ENCODE measurements around the gene KRTAP19-4.

The KRTAP19-4 gene

DNA sequence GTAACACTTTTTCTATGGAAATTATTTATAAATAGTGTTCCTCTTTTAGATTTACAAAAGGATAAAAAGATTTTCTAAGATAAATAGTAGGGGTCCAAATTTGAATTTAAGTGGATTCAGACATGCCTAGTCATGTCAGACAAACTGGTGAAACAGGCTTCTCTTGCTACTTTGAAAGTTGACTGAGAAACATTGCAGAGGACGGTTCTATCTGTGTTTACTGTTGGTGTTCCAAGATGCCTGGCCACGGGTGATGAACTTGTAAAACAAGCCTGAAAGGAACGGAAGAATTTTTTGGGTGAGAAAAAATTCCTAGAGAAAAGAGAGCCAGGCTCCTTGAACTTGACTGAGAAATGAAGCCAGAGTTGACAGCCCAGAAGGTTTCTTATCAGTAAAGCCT is 19.0 kb downstream of the KRTAP19-4 start:
- H3K4ac ChIP-seq (ENCODE audit: low read depth, low read length): no peak overlapping the region
- no CpG with 5 or more reads among the region's 3 CpGs for WGBS (ENCODE audit: extremely low coverage, insufficient coverage, insufficient read length)
- no peaks in the 10 kb centered on the region for H3K79me2 ChIP-seq (ENCODE audit: control insufficient read depth, insufficient read depth, low read length, poor library complexity)
- no peaks in the 10 kb centered on the region for H3K79me1 ChIP-seq (ENCODE audit: low read length)
- H2AFZ ChIP-seq (ENCODE audit: insufficient read depth, low read length, poor library complexity): no peak overlapping the region
- H3K27me3 ChIP-seq (ENCODE audit: insufficient read depth, low read length): no peaks in the 10 kb centered on the region
- no peaks in the 10 kb centered on the region for H3K4me1 ChIP-seq (ENCODE audit: control insufficient read depth in 1 of 2, insufficient read depth in 2 of 2, low read length in 2 of 2)
- H2BK12ac ChIP-seq (ENCODE audit: low read length): no peak overlapping the region
- H3K27ac ChIP-seq (ENCODE audit: low read depth, low read length): no peak overlapping the region
- no peak overlapping the region for H2BK120ac ChIP-seq (ENCODE audit: insufficient read depth, low read length, poor library complexity)
- H2BK5ac ChIP-seq (ENCODE audit: low read depth, low read length, poor library complexity): no peak overlapping the region
- no peak overlapping the region for H2AK5ac ChIP-seq (ENCODE audit: low read length)
- no peak overlapping the region for H4K8ac ChIP-seq (ENCODE audit: low read depth, low read length)
- no peak overlapping the region for H3K4me3 ChIP-seq (ENCODE audit: low read depth, low read length)
- no peak overlapping the region for H4K12ac ChIP-seq (ENCODE audit: low read depth, low read length)
- no peaks in the 10 kb centered on the region for H3K36me3 ChIP-seq (ENCODE audit: control insufficient read depth in 1 of 2, insufficient read depth in 2 of 2, low read length in 2 of 2)
- H3K9ac ChIP-seq (ENCODE audit: low read length): no peak overlapping the region
- H3K18ac ChIP-seq (ENCODE audit: low read length): no peak overlapping the region
- H3K14ac ChIP-seq (ENCODE audit: low read length): no peak overlapping the region
- no peak overlapping the region for H3K4me2 ChIP-seq (ENCODE audit: low read length)
- peak in 1 of 2 donors; percentile 3 for DNase-seq
- no peaks in the 10 kb centered on the region for H3K9me3 ChIP-seq (ENCODE audit: insufficient read depth, low read depth, low read length)
- H4K91ac ChIP-seq (ENCODE audit: low read depth, low read length): no peak overlapping the region
- no peak overlapping the region for H3K23ac ChIP-seq (ENCODE audit: low read length)

GRCh38 chr21:30468900-30469714 is 27.9 kb downstream of the KRTAP19-4 start:
- H2BK12ac ChIP-seq (ENCODE audit: low read length): no peak overlapping the region
- H3K4me2 ChIP-seq (ENCODE audit: low read length): no peak overlapping the region
- H3K27ac ChIP-seq (ENCODE audit: low read depth, low read length): no peak overlapping the region
- H4K8ac ChIP-seq (ENCODE audit: low read depth, low read length): no peak overlapping the region
- H2BK120ac ChIP-seq (ENCODE audit: insufficient read depth, low read length, poor library complexity): no peak overlapping the region
- H3K4me3 ChIP-seq (ENCODE audit: low read depth, low read length): no peak overlapping the region
- H4K12ac ChIP-seq (ENCODE audit: low read depth, low read length): no peak overlapping the region
- H2AK5ac ChIP-seq (ENCODE audit: low read length): no peak overlapping the region
- H3K18ac ChIP-seq (ENCODE audit: low read length): no peak overlapping the region
- no peak overlapping the region for H3K23ac ChIP-seq (ENCODE audit: low read length)
- WGBS (ENCODE audit: extremely low coverage, insufficient coverage, insufficient read length): no CpG with 5 or more reads among the region's 6 CpGs
- H3K79me2 ChIP-seq (ENCODE audit: control insufficient read depth, insufficient read depth, low read length, poor library complexity): no peaks in the 10 kb centered on the region
- no peaks in the 10 kb centered on the region for H3K4me1 ChIP-seq (ENCODE audit: control insufficient read depth in 1 of 2, insufficient read depth in 2 of 2, low read length in 2 of 2)
- no peaks in the 10 kb centered on the region for H3K79me1 ChIP-seq (ENCODE audit: low read length)
- H3K4ac ChIP-seq (ENCODE audit: low read depth, low read length): no peak overlapping the region
- no peak for DNase-seq
- no peak overlapping the region for H4K91ac ChIP-seq (ENCODE audit: low read depth, low read length)
- no peaks in the 10 kb centered on the region for H3K27me3 ChIP-seq (ENCODE audit: insufficient read depth, low read length)
- H3K9ac ChIP-seq (ENCODE audit: low read length): no peak overlapping the region
- H2AFZ ChIP-seq (ENCODE audit: insufficient read depth, low read length, poor library complexity): no peak overlapping the region
- H3K14ac ChIP-seq (ENCODE audit: low read length): no peak overlapping the region
- no peak overlapping the region for H2BK5ac ChIP-seq (ENCODE audit: low read depth, low read length, poor library complexity)
- no peaks in the 10 kb centered on the region for H3K36me3 ChIP-seq (ENCODE audit: control insufficient read depth in 1 of 2, insufficient read depth in 2 of 2, low read length in 2 of 2)
- no peaks in the 10 kb centered on the region for H3K9me3 ChIP-seq (ENCODE audit: insufficient read depth, low read depth, low read length)

DNA sequence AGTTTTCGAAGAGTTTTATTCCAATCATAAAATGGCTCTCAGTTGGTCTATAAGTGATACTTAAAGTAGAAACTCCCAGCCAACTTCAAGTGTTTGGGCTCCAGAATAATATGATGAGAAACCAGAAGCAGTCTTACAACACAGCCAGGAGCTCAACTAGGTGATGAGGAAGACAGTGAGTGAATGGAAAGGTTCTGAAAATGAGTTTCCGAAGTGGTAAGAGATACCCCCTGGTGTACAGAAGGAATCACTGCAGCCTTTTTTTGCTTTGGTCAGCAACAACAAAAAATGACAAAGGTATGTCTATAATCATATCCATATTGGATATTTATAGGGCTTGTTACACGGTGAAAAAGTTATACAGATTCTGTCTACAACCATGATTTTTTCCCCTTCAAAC is 33.3 kb downstream of the KRTAP19-4 start:
- Histone ChIP-seq H3K9me3 (ENCODE audit: insufficient read depth, low read depth, low read length) (no peaks in the 10 kb centered on the region), H3K36me3 (ENCODE audit: control insufficient read depth in 1 of 2, insufficient read depth in 2 of 2, low read length in 2 of 2) (no peaks in the 10 kb centered on the region), H2AFZ (ENCODE audit: insufficient read depth, low read length, poor library complexity) (no peak overlapping the region), H3K27me3 (ENCODE audit: insufficient read depth, low read length) (no peaks in the 10 kb centered on the region), H3K4me1 (ENCODE audit: control insufficient read depth in 1 of 2, insufficient read depth in 2 of 2, low read length in 2 of 2) (no peaks in the 10 kb centered on the region), H3K4me2 (ENCODE audit: low read length) (no peak overlapping the region), H3K23ac (ENCODE audit: low read length) (no peak overlapping the region), H4K8ac (ENCODE audit: low read depth, low read length) (no peak overlapping the region), H4K12ac (ENCODE audit: low read depth, low read length) (no peak overlapping the region), H3K27ac (ENCODE audit: low read depth, low read length) (no peak overlapping the region), H2BK5ac (ENCODE audit: low read depth, low read length, poor library complexity) (no peak overlapping the region), H3K9ac (ENCODE audit: low read length) (no peak overlapping the region), H3K14ac (ENCODE audit: low read length) (no peak overlapping the region), H3K4me3 (ENCODE audit: low read depth, low read length) (no peak overlapping the region), H3K4ac (ENCODE audit: low read depth, low read length) (no peak overlapping the region), H2BK120ac (ENCODE audit: insufficient read depth, low read length, poor library complexity) (no peak overlapping the region), H3K18ac (ENCODE audit: low read length) (no peak overlapping the region), H3K79me1 (ENCODE audit: low read length) (no peaks in the 10 kb centered on the region), H4K91ac (ENCODE audit: low read depth, low read length) (no peak overlapping the region), H2AK5ac (ENCODE audit: low read length) (no peak overlapping the region), H2BK12ac (ENCODE audit: low read length) (no peak overlapping the region), H3K79me2 (ENCODE audit: control insufficient read depth, insufficient read depth, low read length, poor library complexity) (no peaks in the 10 kb centered on the region)
- peak in 1 of 2 donors; percentile 26 for DNase-seq
- no CpG with 5 or more reads among the region's 3 CpGs for WGBS (ENCODE audit: extremely low coverage, insufficient coverage, insufficient read length)

DNA sequence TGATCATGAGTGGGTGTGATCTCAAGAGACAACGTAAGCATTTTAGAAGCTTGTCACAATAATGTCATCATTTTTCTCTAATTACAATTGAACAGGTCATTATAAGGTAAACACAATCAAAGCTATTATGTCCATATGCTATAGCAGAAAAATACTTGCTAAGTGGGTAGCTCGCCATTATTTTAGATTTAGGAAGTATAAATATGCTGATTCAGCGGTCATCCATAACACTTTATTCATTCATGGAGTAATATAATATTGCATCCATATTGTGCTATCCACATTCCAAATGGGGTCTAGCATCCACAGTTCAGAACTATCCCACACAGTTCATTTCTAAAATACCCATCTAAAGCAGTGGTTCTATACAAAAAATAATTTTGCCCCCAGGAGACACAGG is 48.5 kb downstream of the KRTAP19-4 start:
- Histone ChIP-seq H2BK12ac (ENCODE audit: low read length) (no peak overlapping the region), H3K4me3 (ENCODE audit: low read depth, low read length) (no peak overlapping the region), H3K27me3 (ENCODE audit: insufficient read depth, low read length) (no peaks in the 10 kb centered on the region), H3K36me3 (ENCODE audit: control insufficient read depth in 1 of 2, insufficient read depth in 2 of 2, low read length in 2 of 2) (no peaks in the 10 kb centered on the region), H4K91ac (ENCODE audit: low read depth, low read length) (no peak overlapping the region), H3K4me1 (ENCODE audit: control insufficient read depth in 1 of 2, insufficient read depth in 2 of 2, low read length in 2 of 2) (no peaks in the 10 kb centered on the region), H3K27ac (ENCODE audit: low read depth, low read length) (no peak overlapping the region), H3K79me2 (ENCODE audit: control insufficient read depth, insufficient read depth, low read length, poor library complexity) (no peaks in the 10 kb centered on the region), H2AK5ac (ENCODE audit: low read length) (no peak overlapping the region), H3K79me1 (ENCODE audit: low read length) (no peaks in the 10 kb centered on the region), H2BK5ac (ENCODE audit: low read depth, low read length, poor library complexity) (no peak overlapping the region), H3K18ac (ENCODE audit: low read length) (no peak overlapping the region), H3K14ac (ENCODE audit: low read length) (no peak overlapping the region), H3K9me3 (ENCODE audit: insufficient read depth, low read depth, low read length) (no peaks in the 10 kb centered on the region), H3K9ac (ENCODE audit: low read length) (no peak overlapping the region), H3K4me2 (ENCODE audit: low read length) (no peak overlapping the region), H4K8ac (ENCODE audit: low read depth, low read length) (no peak overlapping the region), H2BK120ac (ENCODE audit: insufficient read depth, low read length, poor library complexity) (no peak overlapping the region), H3K23ac (ENCODE audit: low read length) (no peak overlapping the region), H2AFZ (ENCODE audit: insufficient read depth, low read length, poor library complexity) (no peak overlapping the region), H4K12ac (ENCODE audit: low read depth, low read length) (no peak overlapping the region), H3K4ac (ENCODE audit: low read depth, low read length) (no peak overlapping the region)
- no CpG with 5 or more reads among the region's 3 CpGs for WGBS (ENCODE audit: extremely low coverage, insufficient coverage, insufficient read length)
- no peak for DNase-seq

All from trophoblast cell (in vitro differentiated cells and primary cell).